ENCODE results near the gene MBNL2. TPM values are rescaled to one million over a fixed set of nuclear protein-coding genes. Genes with fewer than 3 reads are reported as not detected.

Gene MBNL2
- total and polyA plus RNA-seq, 2 of the 13 experiments (the other 11 are each of a cell fraction or from before 2014, with no cell fraction given): 30.8 to 59.0 TPM

- Histone ChIP-seq H3K9ac (ENCODE audit: insufficient read depth, low read depth, low read length) (no peak overlapping the region), H3K4me3 (replicated peaks in 1 of 3; ENCODE audit: insufficient read depth in 1 of 3, low read depth in 2 of 3, low read length in 3 of 3) (no peak overlapping the region), H4K20me1 (ENCODE audit: insufficient read depth, low read length) (peaks cover 4% of the 10 kb centered on the region; the same call in 1 of the 2 replicates), H3K9me3 (ENCODE audit: low read length) (no peaks in the 10 kb centered on the region), H3K79me2 (ENCODE audit: insufficient read depth, low read length) (no peaks in the 10 kb centered on the region), H3K4me1 (ENCODE audit: insufficient read depth, low read length) (no peaks in the 10 kb centered on the region), H3K36me3 (replicated peaks in 1 of 2; ENCODE audit: control insufficient read depth in 1 of 2, insufficient read depth in 2 of 2, low read length in 2 of 2) (peaks cover 16 to 66% of the 10 kb centered on the region in 2 experiments), H3K27me3 (ENCODE audit: control insufficient read depth in 1 of 2, insufficient read depth in 2 of 2, low read length in 2 of 2) (no peaks in the 10 kb centered on the region; a peak in 1 of 5 replicates), H3K27ac (ENCODE audit: extremely low read length, insufficient read depth, low read length) (no peak overlapping the region), H2AFZ (ENCODE audit: low read length) (no peak overlapping the region), H3K4me2 (ENCODE audit: low read depth, low read length) (no peak overlapping the region)
- DNase-seq (ENCODE audit: low spot score) (no peak), ATAC-seq (no peak), FAIRE-seq (no peak)
- BruUV-seq (replicated peaks): no TSS peak
- ChIA-PET POLR2A (no interaction called here), CTCF (ENCODE audit: low intra/inter-chr PET ratio, low total read pairs) (no interaction called here)
- intact Hi-C loops (cut with micrococcal nuclease; ENCODE audit: unreplicated experiment): no loop called here
- WGBS (ENCODE audit: low lambda C conversion rate): 100% methylated on average over 6 of the region's 6 CpGs
- 0 out of 2 replicates have a peak, but pooled peaks have one; percentile 20 for TF ChIP-seq POLR2G (IDR thresholded peaks at IDR 0.05; ENCODE audit: low read depth, low read length)
- TF ChIP-seq, protein P1, sequence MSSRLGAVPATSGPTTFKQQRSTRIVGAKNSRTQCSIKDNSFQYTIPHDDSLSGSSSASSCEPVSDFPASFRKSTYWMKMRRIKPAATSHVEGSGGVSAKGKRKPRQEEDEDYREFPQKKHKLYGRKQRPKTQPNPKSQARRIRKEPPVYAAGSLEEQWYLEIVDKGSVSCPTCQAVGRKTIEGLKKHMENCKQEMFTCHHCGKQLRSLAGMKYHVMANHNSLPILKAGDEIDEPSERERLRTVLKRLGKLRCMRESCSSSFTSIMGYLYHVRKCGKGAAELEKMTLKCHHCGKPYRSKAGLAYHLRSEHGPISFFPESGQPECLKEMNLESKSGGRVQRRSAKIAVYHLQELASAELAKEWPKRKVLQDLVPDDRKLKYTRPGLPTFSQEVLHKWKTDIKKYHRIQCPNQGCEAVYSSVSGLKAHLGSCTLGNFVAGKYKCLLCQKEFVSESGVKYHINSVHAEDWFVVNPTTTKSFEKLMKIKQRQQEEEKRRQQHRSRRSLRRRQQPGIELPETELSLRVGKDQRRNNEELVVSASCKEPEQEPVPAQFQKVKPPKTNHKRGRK (CRISPR knock-in tag; IDR thresholded peaks at IDR 0.05): no peak
- peak; percentile 50 for TF ChIP-seq RBM22 (optimal IDR thresholded peaks at IDR 0.05; ENCODE audit: low read length)
- in situ Hi-C loops (cut with HindIII; ENCODE audit: extremely low pct_ligation_motif_present, low pct_unique_long_range_greater_than_20kb): no loop called here
Observed at GRCh38 chr13:97376981-97377380, 154.8 kb downstream of the MBNL2 start.

DNA sequence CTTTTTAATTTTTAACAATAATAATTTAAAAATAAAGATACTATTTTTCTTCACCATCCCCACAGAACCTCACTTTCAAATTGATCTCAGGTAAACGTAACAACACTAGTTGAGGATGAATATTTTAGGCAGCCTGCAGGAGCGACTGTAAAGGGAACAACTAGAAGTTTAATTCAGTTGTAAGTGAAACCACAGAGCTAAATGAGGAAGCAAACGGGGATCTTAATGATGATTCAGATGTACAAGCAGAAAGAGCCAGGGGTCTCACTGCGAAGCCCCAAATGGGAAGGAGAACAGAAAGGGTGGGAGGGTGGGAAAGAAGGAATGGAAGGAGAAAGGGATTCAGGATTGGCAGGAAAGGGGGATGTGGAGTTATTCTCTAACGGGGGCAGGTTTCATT lies 157.3 kb downstream of the MBNL2 start:
- H3K4me2 ChIP-seq (ENCODE audit: low read depth, low read length): no peak overlapping the region
- no TSS peak for BruUV-seq (replicated peaks)
- FAIRE-seq (no peak), DNase-seq (ENCODE audit: low spot score) (no peak), ATAC-seq (no peak)
- no peaks in the 10 kb centered on the region for H3K9me3 ChIP-seq (ENCODE audit: low read length)
- ChIA-PET POLR2A (no interaction called here), CTCF (ENCODE audit: low intra/inter-chr PET ratio, low total read pairs) (no interaction called here)
- H3K36me3 ChIP-seq (replicated peaks in 1 of 2; ENCODE audit: control insufficient read depth in 1 of 2, insufficient read depth in 2 of 2, low read length in 2 of 2): peaks cover 18 to 69% of the 10 kb centered on the region in 2 experiments
- H4K20me1 ChIP-seq (ENCODE audit: insufficient read depth, low read length): peaks cover 7% of the 10 kb centered on the region; the same call in 1 of the 2 replicates
- intact Hi-C loops (cut with micrococcal nuclease; ENCODE audit: unreplicated experiment) (no loop called here), in situ Hi-C loops (cut with HindIII; ENCODE audit: extremely low pct_ligation_motif_present, low pct_unique_long_range_greater_than_20kb) (no loop called here)
- no peak overlapping the region for H3K27ac ChIP-seq (ENCODE audit: extremely low read length, insufficient read depth, low read length)
- H3K9ac ChIP-seq (ENCODE audit: insufficient read depth, low read depth, low read length): no peak overlapping the region
- H2AFZ ChIP-seq (ENCODE audit: low read length): no peak overlapping the region
- no peaks in the 10 kb centered on the region for H3K4me1 ChIP-seq (ENCODE audit: insufficient read depth, low read length)
- H3K4me3 ChIP-seq (replicated peaks in 1 of 3; ENCODE audit: insufficient read depth in 1 of 3, low read depth in 2 of 3, low read length in 3 of 3): no peak overlapping the region
- WGBS (ENCODE audit: low lambda C conversion rate): over 99% methylated on average over 5 of the region's 5 CpGs
- no peaks in the 10 kb centered on the region for H3K79me2 ChIP-seq (ENCODE audit: insufficient read depth, low read length)
- H3K27me3 ChIP-seq (ENCODE audit: control insufficient read depth in 1 of 2, insufficient read depth in 2 of 2, low read length in 2 of 2): no peaks in the 10 kb centered on the region; a peak in 1 of 5 replicates
- no peak for TF ChIP-seq RFX3 (CRISPR knock-in tag; IDR thresholded peaks at IDR 0.05)
- TF ChIP-seq ZC3H4 (CRISPR knock-in tag; IDR thresholded peaks at IDR 0.05; ENCODE audit: borderline replicate concordance): no peak
- TF ChIP-seq, protein P2, sequence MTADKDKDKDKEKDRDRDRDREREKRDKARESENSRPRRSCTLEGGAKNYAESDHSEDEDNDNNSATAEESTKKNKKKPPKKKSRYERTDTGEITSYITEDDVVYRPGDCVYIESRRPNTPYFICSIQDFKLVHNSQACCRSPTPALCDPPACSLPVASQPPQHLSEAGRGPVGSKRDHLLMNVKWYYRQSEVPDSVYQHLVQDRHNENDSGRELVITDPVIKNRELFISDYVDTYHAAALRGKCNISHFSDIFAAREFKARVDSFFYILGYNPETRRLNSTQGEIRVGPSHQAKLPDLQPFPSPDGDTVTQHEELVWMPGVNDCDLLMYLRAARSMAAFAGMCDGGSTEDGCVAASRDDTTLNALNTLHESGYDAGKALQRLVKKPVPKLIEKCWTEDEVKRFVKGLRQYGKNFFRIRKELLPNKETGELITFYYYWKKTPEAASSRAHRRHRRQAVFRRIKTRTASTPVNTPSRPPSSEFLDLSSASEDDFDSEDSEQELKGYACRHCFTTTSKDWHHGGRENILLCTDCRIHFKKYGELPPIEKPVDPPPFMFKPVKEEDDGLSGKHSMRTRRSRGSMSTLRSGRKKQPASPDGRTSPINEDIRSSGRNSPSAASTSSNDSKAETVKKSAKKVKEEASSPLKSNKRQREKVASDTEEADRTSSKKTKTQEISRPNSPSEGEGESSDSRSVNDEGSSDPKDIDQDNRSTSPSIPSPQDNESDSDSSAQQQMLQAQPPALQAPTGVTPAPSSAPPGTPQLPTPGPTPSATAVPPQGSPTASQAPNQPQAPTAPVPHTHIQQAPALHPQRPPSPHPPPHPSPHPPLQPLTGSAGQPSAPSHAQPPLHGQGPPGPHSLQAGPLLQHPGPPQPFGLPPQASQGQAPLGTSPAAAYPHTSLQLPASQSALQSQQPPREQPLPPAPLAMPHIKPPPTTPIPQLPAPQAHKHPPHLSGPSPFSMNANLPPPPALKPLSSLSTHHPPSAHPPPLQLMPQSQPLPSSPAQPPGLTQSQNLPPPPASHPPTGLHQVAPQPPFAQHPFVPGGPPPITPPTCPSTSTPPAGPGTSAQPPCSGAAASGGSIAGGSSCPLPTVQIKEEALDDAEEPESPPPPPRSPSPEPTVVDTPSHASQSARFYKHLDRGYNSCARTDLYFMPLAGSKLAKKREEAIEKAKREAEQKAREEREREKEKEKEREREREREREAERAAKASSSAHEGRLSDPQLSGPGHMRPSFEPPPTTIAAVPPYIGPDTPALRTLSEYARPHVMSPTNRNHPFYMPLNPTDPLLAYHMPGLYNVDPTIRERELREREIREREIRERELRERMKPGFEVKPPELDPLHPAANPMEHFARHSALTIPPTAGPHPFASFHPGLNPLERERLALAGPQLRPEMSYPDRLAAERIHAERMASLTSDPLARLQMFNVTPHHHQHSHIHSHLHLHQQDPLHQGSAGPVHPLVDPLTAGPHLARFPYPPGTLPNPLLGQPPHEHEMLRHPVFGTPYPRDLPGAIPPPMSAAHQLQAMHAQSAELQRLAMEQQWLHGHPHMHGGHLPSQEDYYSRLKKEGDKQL (CRISPR knock-in tag; IDR thresholded peaks at IDR 0.05; ENCODE audit: low read depth): no peak
- TF ChIP-seq, protein P3, sequence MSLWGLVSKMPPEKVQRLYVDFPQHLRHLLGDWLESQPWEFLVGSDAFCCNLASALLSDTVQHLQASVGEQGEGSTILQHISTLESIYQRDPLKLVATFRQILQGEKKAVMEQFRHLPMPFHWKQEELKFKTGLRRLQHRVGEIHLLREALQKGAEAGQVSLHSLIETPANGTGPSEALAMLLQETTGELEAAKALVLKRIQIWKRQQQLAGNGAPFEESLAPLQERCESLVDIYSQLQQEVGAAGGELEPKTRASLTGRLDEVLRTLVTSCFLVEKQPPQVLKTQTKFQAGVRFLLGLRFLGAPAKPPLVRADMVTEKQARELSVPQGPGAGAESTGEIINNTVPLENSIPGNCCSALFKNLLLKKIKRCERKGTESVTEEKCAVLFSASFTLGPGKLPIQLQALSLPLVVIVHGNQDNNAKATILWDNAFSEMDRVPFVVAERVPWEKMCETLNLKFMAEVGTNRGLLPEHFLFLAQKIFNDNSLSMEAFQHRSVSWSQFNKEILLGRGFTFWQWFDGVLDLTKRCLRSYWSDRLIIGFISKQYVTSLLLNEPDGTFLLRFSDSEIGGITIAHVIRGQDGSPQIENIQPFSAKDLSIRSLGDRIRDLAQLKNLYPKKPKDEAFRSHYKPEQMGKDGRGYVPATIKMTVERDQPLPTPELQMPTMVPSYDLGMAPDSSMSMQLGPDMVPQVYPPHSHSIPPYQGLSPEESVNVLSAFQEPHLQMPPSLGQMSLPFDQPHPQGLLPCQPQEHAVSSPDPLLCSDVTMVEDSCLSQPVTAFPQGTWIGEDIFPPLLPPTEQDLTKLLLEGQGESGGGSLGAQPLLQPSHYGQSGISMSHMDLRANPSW (CRISPR knock-in tag; IDR thresholded peaks at IDR 0.05; ENCODE audit: borderline replicate concordance): no peak
